Stomach (tissue), 4 donors: ENCODE results near the gene DYNC2I2.

ENCODE experiments used
- CTCF ChIP-seq, 7 experiments: fragments of 450-650 bp in 4 of 7; fragments of 200-600 bp in 3 of 7; sonication (generic) in 3 of 7; IDR thresholded peaks; one replicate each; pipeline ENCODE4 v1.5.1; 2016 to 2019; ENCODE audit warnings: antibody characterized with exemption in 7 of 7, control low read depth in 2 of 7, mild to moderate bottlenecking in 1 of 7
- EP300 ChIP-seq: sonication (generic); formaldehyde crosslinking; IDR thresholded peaks from one replicate; pipeline ENCODE4 v1.6.1; 2017; ENCODE audit warnings: antibody characterized with exemption
- POLR2AphosphoS5 ChIP-seq, 3 donors: sonication (generic); formaldehyde crosslinking; IDR thresholded peaks; one replicate each; pipeline ENCODE4 v1.6.1; 2016; ENCODE audit warnings: antibody characterized with exemption in 3 of 3

- TF ChIP-seq CTCF (IDR thresholded peaks at IDR 0.05) (peak in 5 of 7 experiments; percentile 72 to 93 (median 83)), EP300 (no peak), POLR2AphosphoS5 (IDR thresholded peaks at IDR 0.05) (peak in 2 of 3 donors; percentile 30 to 47)
Observed at GRCh38 chr9:128702445-128702948, 45.9 kb upstream of the DYNC2I2 start, which contains the start of gene PKN3.
